Stimulated activated CD4-positive, alpha-beta T cell treated with anti-CD3 and anti-CD28 coated beads, Interleukin-12 subunit alpha, Interleukin-12 subunit beta, amount 100 ng/mL, for 24 hours (primary cell): Measurements from ENCODE around the gene MVB12B.
"Not testable (repeated sequence)": the region's sequence is repeated elsewhere in the genome, so short reads cannot be mapped to it uniquely, and the experiment has no call there.

Experiments
- DNase-seq, 2 experiments: peaks; one replicate each; pipeline ENCODE4 v3.0.0-alpha.2; 2020; ENCODE audit warnings: low read depth in 2 of 2

Gene MVB12B

GRCh38 chr9:126532951-126533925 lies 206.6 kb downstream of the MVB12B start:
- DNase-seq: no peak

DNA sequence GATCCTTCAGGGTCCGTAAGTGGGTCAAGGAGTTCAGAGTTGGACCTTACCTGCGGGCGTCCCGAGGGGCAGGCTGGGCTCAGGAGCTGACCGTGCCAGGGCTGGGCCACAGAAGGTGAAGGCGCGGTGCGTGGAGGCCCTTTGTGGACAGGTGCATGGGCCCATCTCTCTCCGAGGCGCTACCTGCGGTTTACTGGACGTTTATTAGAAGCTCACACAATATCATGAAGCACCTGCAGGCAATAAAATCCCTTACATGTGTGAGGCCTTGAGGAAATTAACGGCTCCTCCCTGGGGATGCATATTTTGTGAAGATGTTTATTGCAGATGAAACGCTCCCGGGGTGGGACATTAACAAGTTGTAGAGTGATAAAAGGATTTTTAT lies 207.3 kb downstream of the MVB12B start:
- no peak for DNase-seq

DNA sequence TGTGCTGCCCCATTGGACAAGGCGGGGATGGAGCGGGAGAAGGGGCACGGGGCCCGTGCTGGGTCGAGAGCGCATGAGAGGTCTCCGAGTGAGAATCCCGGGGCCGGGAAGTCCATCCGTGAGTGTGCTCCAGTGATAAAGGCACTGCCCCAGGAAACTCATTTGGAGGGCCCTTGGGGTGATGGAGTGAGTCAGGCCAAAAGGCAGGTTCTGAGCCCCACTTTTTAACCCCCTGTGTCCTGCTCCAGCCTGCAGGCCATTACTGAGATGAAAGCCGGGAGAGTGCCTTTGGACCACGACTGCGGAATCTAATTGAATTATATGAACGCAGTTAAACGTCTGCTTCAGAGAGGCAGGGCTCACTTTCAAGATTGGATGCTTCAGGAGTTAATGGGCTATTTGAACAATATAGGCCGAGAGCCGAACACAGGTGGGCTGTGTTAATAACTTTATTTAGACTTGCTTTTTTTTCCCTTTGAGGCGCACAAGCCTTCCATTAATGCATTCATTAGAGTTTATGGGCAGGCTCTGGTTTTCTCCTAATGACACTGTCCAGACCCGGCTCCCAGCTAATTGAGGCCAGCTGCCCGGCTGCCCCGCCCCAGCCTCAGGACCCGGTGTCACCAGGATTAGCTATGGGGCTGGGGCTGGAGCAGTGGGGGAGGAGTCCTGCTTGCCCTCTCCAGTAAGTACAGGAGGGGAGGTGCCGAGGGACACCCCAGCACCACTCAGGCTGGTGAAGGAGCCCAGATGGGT lies 208.0 kb downstream of the MVB12B start:
- no peak for DNase-seq

DNA sequence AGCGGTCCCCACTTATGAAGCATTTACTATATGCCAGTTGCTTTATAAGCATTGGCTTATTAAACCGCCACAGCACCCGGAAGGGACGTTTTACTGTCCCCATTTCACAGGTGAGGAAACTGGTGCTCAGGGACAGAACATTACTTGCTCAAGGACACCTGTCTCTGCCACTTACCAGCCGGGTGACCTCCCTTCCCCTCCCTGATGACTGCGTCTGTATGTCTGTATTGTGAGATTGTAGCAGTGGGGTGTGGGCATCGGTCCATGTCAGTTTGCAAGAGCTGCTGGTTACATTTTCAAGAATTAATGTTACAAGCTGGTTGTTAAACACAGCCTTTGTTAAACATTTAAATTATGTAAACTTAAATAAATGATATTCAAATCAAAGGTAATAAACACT lies 209.5 kb downstream of the MVB12B start:
- no peak for DNase-seq

GRCh38 chr9:126536841-126537465 lies 210.3 kb downstream of the MVB12B start:
- no peak for DNase-seq

- no peak for DNase-seq
Observed at GRCh38 chr9:126538550-126538949, 211.9 kb downstream of the MVB12B start.

DNA sequence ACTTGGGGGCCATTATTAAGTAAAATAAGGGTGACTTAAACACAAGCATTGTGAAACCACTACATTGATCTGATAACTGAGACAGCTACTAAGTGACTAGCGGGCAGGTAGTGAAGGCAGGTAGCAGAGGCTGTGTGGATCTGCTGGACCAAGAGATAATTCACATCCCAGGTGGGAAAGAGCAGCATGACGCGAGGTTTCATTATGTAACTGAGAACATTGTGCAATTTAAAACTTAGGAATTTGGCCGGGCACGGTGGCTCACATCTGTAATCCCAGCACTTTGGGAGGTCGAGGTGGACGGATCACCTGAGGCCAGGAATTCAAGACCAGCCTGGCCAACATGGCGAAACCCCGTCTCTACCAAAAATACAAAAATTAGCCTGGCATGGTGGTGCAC lies 213.8 kb downstream of the MVB12B start:
- not testable (repeated sequence) for DNase-seq

- no peak for DNase-seq
Observed at GRCh38 chr9:126543490-126543889, 216.9 kb downstream of the MVB12B start.

- no peak for DNase-seq
Observed at GRCh38 chr9:126545106-126545505, 218.5 kb downstream of the MVB12B start.

DNA sequence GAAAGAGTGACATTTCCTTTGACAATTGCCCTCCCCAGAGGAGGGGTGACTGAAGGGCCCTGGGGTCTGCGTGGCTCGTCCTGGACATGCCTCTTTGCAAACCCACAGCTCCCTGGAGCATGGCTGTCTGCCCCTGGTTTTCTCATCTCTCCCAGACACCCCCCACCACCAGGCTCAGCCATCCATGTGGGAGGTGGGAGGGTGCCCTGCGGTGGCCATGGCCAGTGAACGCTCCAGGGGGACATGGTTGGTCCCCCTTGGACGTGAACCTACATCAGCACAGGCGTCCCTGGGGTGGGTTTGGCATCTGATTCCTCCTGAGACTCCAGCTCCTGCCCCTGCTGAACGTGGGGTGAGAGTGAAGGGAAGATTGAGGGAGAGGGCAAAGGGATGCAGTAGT lies 219.4 kb downstream of the MVB12B start:
- DNase-seq: no peak

DNA sequence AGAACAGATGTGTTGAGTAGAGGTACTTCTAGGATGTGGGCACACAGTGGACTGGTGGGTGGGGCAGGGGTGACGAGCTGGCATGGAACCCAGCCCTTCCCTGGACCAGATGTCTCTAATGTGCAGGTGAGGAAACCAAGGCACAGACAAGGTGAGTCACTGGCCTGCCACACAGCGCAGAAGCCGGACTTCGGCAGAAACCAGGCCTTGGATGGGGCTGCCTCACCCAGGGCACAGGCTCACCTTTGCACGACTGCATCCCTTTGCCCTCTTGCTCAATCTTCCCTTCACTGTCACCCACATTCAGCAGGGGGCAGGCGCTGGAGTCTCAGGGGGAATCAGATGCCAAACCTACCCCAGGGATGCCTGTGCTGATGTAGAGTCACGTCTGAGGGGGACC lies 221.7 kb downstream of the MVB12B start:
- no peak for DNase-seq

DNA sequence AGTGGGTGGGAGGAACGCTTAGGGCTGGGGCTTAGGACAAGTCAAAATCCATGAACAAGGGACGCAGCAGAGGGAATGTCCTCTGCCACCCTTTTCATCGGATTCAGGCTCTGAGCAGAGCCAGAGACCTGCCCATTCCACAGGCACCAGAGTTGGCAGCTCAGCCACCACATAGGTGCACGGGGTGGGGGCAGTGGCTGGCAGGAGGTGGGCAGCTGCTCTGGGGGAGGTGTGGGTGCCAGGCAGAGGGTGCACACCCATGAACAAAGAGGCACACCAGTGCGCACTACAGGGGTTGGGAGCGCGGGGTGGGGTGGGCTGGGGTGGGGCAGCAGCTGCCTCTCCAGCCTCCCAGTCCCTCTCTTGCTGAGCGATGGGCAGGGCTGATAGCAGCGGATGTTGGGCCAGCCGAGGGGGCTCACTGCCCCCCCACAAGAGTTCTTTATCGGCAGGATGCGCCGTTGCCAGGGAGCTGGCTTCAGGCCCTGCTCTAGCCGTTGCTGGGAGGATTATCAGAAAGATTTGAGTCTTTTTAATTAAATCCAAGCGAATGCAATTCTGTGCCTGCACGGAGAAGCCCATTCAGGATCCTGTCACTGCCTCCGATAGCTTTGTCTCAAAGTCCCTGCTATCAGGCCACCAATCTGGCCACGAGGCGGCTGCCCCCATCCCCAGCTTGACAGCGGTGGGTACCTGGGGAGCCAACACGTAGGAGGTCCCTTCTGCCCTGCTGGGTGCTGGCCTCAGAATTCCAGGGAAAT lies 222.8 kb downstream of the MVB12B start:
- DNase-seq: no peak

GRCh38 chr9:126550891-126551351 lies 224.3 kb downstream of the MVB12B start:
- no peak for DNase-seq

DNA sequence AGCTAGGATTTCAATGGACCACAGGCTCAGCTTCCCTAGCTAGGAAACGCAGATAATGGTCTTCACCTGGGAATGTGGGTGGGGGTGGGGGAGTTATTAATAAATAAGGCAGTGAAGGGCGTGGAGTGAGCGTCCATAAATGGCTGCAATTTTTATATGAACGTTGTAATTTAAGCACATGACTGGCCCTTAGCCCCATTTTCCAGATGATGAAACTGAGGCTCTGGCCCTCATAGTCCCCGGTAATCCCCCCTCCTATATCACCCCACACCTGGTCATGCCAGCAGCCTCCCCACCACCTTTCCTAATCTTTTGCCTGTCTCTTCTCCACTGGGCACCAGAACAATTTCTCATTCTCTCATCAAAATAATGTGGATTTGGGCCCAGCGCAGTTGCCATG lies 225.2 kb downstream of the MVB12B start:
- DNase-seq: no peak

DNA sequence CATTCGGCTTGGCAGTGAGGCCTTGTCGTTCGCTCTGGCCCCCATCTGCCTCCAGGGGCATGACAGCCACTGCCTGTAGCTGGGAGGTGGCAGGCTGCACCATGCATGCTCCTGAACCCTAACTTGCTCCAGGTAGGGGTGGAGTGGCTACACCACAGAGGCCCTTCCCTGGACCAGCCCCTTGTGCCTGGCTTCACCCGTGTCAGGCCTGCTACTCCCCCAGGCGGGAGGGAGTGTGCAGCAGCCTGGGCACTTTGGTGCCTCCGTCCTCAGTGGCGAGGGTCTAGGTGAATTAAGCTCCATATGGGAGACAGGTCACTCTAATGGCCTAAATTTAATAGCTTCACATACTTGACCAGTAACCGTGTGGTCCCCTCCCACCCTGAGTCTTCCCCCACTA lies 227.7 kb downstream of the MVB12B start:
- no peak for DNase-seq

- not testable (repeated sequence) for DNase-seq
Observed at GRCh38 chr9:126555421-126555820, 228.8 kb downstream of the MVB12B start.
